ENCODE measurements around the gene PRUNE2.

DNA sequence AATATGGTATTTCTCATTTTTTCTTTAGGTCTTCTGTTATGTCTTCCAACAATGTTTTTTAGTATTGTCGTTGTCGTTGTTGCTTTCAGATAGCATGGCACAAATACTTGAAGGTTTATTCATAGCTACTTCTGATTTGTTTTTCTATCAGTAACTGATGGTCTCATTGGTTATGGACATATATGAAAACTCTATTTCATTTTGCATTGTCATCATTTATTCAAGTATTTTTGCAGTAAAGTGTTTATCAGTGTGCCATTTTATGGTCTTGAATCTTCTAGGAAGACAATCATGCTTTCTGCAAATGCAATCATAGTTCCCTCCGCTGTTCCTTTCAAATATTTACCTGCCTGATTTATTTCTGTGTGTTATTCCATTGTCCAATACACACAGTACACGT lies 44.0 kb upstream of the PRUNE2 start:
- TF ChIP-seq, protein P1, sequence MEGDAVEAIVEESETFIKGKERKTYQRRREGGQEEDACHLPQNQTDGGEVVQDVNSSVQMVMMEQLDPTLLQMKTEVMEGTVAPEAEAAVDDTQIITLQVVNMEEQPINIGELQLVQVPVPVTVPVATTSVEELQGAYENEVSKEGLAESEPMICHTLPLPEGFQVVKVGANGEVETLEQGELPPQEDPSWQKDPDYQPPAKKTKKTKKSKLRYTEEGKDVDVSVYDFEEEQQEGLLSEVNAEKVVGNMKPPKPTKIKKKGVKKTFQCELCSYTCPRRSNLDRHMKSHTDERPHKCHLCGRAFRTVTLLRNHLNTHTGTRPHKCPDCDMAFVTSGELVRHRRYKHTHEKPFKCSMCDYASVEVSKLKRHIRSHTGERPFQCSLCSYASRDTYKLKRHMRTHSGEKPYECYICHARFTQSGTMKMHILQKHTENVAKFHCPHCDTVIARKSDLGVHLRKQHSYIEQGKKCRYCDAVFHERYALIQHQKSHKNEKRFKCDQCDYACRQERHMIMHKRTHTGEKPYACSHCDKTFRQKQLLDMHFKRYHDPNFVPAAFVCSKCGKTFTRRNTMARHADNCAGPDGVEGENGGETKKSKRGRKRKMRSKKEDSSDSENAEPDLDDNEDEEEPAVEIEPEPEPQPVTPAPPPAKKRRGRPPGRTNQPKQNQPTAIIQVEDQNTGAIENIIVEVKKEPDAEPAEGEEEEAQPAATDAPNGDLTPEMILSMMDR (IDR thresholded peaks at IDR 0.05; ENCODE audit: insufficient read depth, low read length): no peak
- TF ChIP-seq, protein P2, sequence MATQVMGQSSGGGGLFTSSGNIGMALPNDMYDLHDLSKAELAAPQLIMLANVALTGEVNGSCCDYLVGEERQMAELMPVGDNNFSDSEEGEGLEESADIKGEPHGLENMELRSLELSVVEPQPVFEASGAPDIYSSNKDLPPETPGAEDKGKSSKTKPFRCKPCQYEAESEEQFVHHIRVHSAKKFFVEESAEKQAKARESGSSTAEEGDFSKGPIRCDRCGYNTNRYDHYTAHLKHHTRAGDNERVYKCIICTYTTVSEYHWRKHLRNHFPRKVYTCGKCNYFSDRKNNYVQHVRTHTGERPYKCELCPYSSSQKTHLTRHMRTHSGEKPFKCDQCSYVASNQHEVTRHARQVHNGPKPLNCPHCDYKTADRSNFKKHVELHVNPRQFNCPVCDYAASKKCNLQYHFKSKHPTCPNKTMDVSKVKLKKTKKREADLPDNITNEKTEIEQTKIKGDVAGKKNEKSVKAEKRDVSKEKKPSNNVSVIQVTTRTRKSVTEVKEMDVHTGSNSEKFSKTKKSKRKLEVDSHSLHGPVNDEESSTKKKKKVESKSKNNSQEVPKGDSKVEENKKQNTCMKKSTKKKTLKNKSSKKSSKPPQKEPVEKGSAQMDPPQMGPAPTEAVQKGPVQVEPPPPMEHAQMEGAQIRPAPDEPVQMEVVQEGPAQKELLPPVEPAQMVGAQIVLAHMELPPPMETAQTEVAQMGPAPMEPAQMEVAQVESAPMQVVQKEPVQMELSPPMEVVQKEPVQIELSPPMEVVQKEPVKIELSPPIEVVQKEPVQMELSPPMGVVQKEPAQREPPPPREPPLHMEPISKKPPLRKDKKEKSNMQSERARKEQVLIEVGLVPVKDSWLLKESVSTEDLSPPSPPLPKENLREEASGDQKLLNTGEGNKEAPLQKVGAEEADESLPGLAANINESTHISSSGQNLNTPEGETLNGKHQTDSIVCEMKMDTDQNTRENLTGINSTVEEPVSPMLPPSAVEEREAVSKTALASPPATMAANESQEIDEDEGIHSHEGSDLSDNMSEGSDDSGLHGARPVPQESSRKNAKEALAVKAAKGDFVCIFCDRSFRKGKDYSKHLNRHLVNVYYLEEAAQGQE (IDR thresholded peaks at IDR 0.05; ENCODE audit: insufficient replicate concordance, low read depth): no peak

All from HL-60 (cell line).